Activated T-cell treated with anti-CD3 and anti-CD28 coated beads, Interleukin-2, amount 50 U/mL, for 4 hours (primary cell): ENCODE results near the gene SFMBT1. TPM values are rescaled to one million over a fixed set of nuclear protein-coding genes. Genes with fewer than 3 reads are reported as not detected.

Source experiments
- ATAC-seq, 2 donors: fragments of 200-7000 bp; cut with Tn5 transposase; one replicate each; pipeline ENCODE4 v1.10.0; 2021
- DNase-seq: peaks from one replicate; pipeline ENCODE4 v3.0.0-alpha.2; 2020
- H3K27me3 Mint-ChIP-seq: one replicate; pipeline ENCODE4 v1.8.0; 2021; ENCODE audit warnings: low read depth, mixed read lengths
- H3K36me3 Mint-ChIP-seq: one replicate; pipeline ENCODE4 v1.8.0; 2022; ENCODE audit warnings: mixed read lengths; ENCODE audit not compliant: insufficient read depth
- H3K4me1 Mint-ChIP-seq: one replicate; pipeline ENCODE4 v1.8.0; 2021; ENCODE audit warnings: low read depth, mixed read lengths
- H3K4me3 Mint-ChIP-seq: one replicate; pipeline ENCODE4 v1.8.0; 2021; ENCODE audit warnings: mild to moderate bottlenecking, moderate library complexity, mixed read lengths
- H3K9me3 Mint-ChIP-seq: one replicate; pipeline ENCODE4 v1.8.0; 2021; ENCODE audit warnings: mixed read lengths
- total RNA-seq, 3 donors: library from RNA; stranded (reverse); gene quantifications; one replicate each; pipeline ENCODE4 v1.2.1, GENCODE V29; 2021

Gene SFMBT1
- total RNA-seq, result 10 to 100 TPM; 16.8 to 25.2 (median 20.0) TPM

GRCh38 chr3:53045518-53046170, at the start of gene SFMBT1:
TSS of gene SFMBT1 (minus strand) at chr3:53046073. CDS start at chr3:52969128, 76,945 bp downstream.
- ATAC-seq (peak; percentile 72 to 73), DNase-seq (peak; percentile 76)
- Mint-ChIP-seq H3K4me1 (peaks cover 44% of the 10 kb centered on the region), H3K27me3 (no peaks in the 10 kb centered on the region), H3K4me3 (peak within 1 kb of the TSS; percentile 96), H3K36me3 (no peaks in the 10 kb centered on the region), H3K9me3 (no peaks in the 10 kb centered on the region)

GRCh38 chr3:53092942-53093341, 47.1 kb upstream of the SFMBT1 start:
- no peak overlapping the region for H3K4me3 Mint-ChIP-seq
- ATAC-seq, result no peak
- no peaks in the 10 kb centered on the region for H3K4me1 Mint-ChIP-seq
- no peak for DNase-seq
- H3K9me3 Mint-ChIP-seq, result no peaks in the 10 kb centered on the region
- peaks cover 19% of the 10 kb centered on the region for H3K36me3 Mint-ChIP-seq
- H3K27me3 Mint-ChIP-seq, result no peaks in the 10 kb centered on the region

- no peaks in the 10 kb centered on the region for H3K9me3 Mint-ChIP-seq
- H3K4me1 Mint-ChIP-seq, result no peaks in the 10 kb centered on the region
- H3K36me3 Mint-ChIP-seq, result peaks cover 19% of the 10 kb centered on the region
- ATAC-seq, result no peak
- no peak for DNase-seq
- no peaks in the 10 kb centered on the region for H3K27me3 Mint-ChIP-seq
- H3K4me3 Mint-ChIP-seq, result no peak overlapping the region
Measured at GRCh38 chr3:53092216-53092615, 46.3 kb upstream of the SFMBT1 start.

GRCh38 chr3:53091011-53091410, 45.1 kb upstream of the SFMBT1 start:
- no peaks in the 10 kb centered on the region for H3K9me3 Mint-ChIP-seq

GRCh38 chr3:53089511-53089910, 43.6 kb upstream of the SFMBT1 start:
- no peaks in the 10 kb centered on the region for H3K9me3 Mint-ChIP-seq
- H3K4me3 Mint-ChIP-seq, result no peak overlapping the region
- DNase-seq (no peak), ATAC-seq (no peak)
- no peaks in the 10 kb centered on the region for H3K27me3 Mint-ChIP-seq
- H3K4me1 Mint-ChIP-seq, result no peaks in the 10 kb centered on the region
- peaks cover 16% of the 10 kb centered on the region for H3K36me3 Mint-ChIP-seq

More at GRCh38 chr3:53091011-53091410, 45.1 kb upstream of the SFMBT1 start:
- Mint-ChIP-seq H3K36me3 (peaks cover 18% of the 10 kb centered on the region), H3K27me3 (no peaks in the 10 kb centered on the region), H3K4me1 (no peaks in the 10 kb centered on the region), H3K4me3 (no peak overlapping the region)
- DNase-seq, result no peak
- no peak for ATAC-seq

GRCh38 chr3:53085476-53085875, 39.6 kb upstream of the SFMBT1 start:
- H3K9me3 Mint-ChIP-seq, result no peaks in the 10 kb centered on the region
- H3K4me1 Mint-ChIP-seq, result no peaks in the 10 kb centered on the region
- H3K27me3 Mint-ChIP-seq, result no peaks in the 10 kb centered on the region
- ATAC-seq (no peak), DNase-seq (no peak)
- peaks cover 7% of the 10 kb centered on the region for H3K36me3 Mint-ChIP-seq
- H3K4me3 Mint-ChIP-seq, result no peak overlapping the region

GRCh38 chr3:53084310-53085001, 38.6 kb upstream of the SFMBT1 start:
- H3K36me3 Mint-ChIP-seq, result peaks cover 4% of the 10 kb centered on the region
- ATAC-seq, result peak; percentile 27 to 59
- no peak for DNase-seq
- no peak overlapping the region for H3K4me3 Mint-ChIP-seq
- H3K4me1 Mint-ChIP-seq, result no peaks in the 10 kb centered on the region
- no peaks in the 10 kb centered on the region for H3K9me3 Mint-ChIP-seq
- H3K27me3 Mint-ChIP-seq, result no peaks in the 10 kb centered on the region

GRCh38 chr3:53083949-53084309, 38.1 kb upstream of the SFMBT1 start:
- Mint-ChIP-seq H3K36me3 (peaks cover 2% of the 10 kb centered on the region), H3K9me3 (no peaks in the 10 kb centered on the region), H3K4me3 (no peak overlapping the region), H3K4me1 (no peaks in the 10 kb centered on the region), H3K27me3 (no peaks in the 10 kb centered on the region)
- DNase-seq (no peak), ATAC-seq (no peak)

GRCh38 chr3:53083521-53083920, 37.6 kb upstream of the SFMBT1 start:
- no peak overlapping the region for H3K4me3 Mint-ChIP-seq
- ATAC-seq, result no peak
- H3K36me3 Mint-ChIP-seq, result peaks cover 2% of the 10 kb centered on the region
- H3K27me3 Mint-ChIP-seq, result no peaks in the 10 kb centered on the region
- no peaks in the 10 kb centered on the region for H3K4me1 Mint-ChIP-seq
- H3K9me3 Mint-ChIP-seq, result no peaks in the 10 kb centered on the region
- no peak for DNase-seq

GRCh38 chr3:53082736-53083135, 36.9 kb upstream of the SFMBT1 start:
- Mint-ChIP-seq H3K27me3 (no peaks in the 10 kb centered on the region), H3K9me3 (no peaks in the 10 kb centered on the region), H3K4me1 (no peaks in the 10 kb centered on the region), H3K36me3 (peaks cover 2% of the 10 kb centered on the region), H3K4me3 (no peak overlapping the region)
- DNase-seq, result no peak
- no peak for ATAC-seq

GRCh38 chr3:53081318-53081717, 35.4 kb upstream of the SFMBT1 start:
- H3K4me3 Mint-ChIP-seq, result no peak overlapping the region
- DNase-seq, result no peak
- peaks cover 2% of the 10 kb centered on the region for H3K36me3 Mint-ChIP-seq
- H3K9me3 Mint-ChIP-seq, result no peaks in the 10 kb centered on the region
- H3K27me3 Mint-ChIP-seq, result no peaks in the 10 kb centered on the region
- no peak for ATAC-seq
- H3K4me1 Mint-ChIP-seq, result no peaks in the 10 kb centered on the region

- H3K36me3 Mint-ChIP-seq, result peaks cover 2% of the 10 kb centered on the region
- no peaks in the 10 kb centered on the region for H3K4me1 Mint-ChIP-seq
- H3K4me3 Mint-ChIP-seq, result no peak overlapping the region
- H3K27me3 Mint-ChIP-seq, result no peaks in the 10 kb centered on the region
- H3K9me3 Mint-ChIP-seq, result no peaks in the 10 kb centered on the region
- DNase-seq (no peak), ATAC-seq (no peak)
Measured at GRCh38 chr3:53080612-53081205, 34.8 kb upstream of the SFMBT1 start.

GRCh38 chr3:53079791-53080555, 34.1 kb upstream of the SFMBT1 start:
- Mint-ChIP-seq H3K4me3 (no peak overlapping the region), H3K9me3 (no peaks in the 10 kb centered on the region), H3K27me3 (no peaks in the 10 kb centered on the region), H3K36me3 (peaks cover 2% of the 10 kb centered on the region), H3K4me1 (no peaks in the 10 kb centered on the region)
- no peak for ATAC-seq
- DNase-seq, result no peak

GRCh38 chr3:53079147-53079546, 33.3 kb upstream of the SFMBT1 start:
- DNase-seq (no peak), ATAC-seq (no peak)
- H3K27me3 Mint-ChIP-seq, result no peaks in the 10 kb centered on the region
- H3K9me3 Mint-ChIP-seq, result no peaks in the 10 kb centered on the region
- H3K4me3 Mint-ChIP-seq, result no peak overlapping the region
- H3K4me1 Mint-ChIP-seq, result no peaks in the 10 kb centered on the region
- H3K36me3 Mint-ChIP-seq, result peaks cover 2% of the 10 kb centered on the region
